ENCODE measurements around the gene STAB1. TPM values are rescaled to one million over a fixed set of nuclear protein-coding genes. Genes with fewer than 3 reads are reported as not detected.

STAB1 gene
- total and polyA plus RNA-seq, 2 experiments from 2014 or later = 0.90 to 1.9 TPM

DNA sequence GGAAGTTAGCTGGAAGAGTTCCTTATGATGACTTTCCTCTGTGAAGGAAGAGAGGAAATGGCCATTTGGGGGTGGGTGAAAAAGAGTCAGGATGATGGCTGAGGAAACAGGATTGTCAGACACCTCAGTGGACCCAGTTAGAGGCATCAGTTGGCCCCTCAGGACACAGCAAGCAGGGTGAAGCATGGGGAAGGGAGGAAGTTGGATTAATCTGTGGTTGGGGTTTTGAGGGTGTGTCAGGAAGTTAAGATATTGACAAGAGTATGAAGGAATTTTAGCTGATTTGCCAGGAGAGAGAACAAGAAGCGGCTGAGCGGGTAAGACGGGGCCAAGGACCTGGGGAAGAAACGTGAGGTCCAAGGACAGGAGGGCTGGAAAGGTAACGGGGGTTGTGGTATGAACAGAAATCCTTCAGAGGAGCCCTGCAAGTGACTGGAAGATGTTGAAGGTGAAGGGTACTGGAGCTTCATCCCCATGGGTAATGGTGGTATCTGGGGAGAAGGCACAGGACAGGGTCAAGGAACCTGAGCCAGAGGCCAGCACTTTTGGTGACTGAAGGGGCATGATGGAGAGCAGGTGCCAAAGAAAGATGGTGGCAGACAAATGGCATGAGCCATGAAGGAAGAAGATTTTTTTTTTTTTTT is 44.0 kb downstream of the STAB1 start (continued):
- TF ChIP-seq JUNB (IDR thresholded peaks at IDR 0.05; ENCODE audit: unreplicated experiment) = no peak
- TF ChIP-seq EZH2phosphoT487 (IDR thresholded peaks at IDR 0.05; ENCODE audit: unreplicated experiment) = no peak
- TF ChIP-seq, protein P1, sequence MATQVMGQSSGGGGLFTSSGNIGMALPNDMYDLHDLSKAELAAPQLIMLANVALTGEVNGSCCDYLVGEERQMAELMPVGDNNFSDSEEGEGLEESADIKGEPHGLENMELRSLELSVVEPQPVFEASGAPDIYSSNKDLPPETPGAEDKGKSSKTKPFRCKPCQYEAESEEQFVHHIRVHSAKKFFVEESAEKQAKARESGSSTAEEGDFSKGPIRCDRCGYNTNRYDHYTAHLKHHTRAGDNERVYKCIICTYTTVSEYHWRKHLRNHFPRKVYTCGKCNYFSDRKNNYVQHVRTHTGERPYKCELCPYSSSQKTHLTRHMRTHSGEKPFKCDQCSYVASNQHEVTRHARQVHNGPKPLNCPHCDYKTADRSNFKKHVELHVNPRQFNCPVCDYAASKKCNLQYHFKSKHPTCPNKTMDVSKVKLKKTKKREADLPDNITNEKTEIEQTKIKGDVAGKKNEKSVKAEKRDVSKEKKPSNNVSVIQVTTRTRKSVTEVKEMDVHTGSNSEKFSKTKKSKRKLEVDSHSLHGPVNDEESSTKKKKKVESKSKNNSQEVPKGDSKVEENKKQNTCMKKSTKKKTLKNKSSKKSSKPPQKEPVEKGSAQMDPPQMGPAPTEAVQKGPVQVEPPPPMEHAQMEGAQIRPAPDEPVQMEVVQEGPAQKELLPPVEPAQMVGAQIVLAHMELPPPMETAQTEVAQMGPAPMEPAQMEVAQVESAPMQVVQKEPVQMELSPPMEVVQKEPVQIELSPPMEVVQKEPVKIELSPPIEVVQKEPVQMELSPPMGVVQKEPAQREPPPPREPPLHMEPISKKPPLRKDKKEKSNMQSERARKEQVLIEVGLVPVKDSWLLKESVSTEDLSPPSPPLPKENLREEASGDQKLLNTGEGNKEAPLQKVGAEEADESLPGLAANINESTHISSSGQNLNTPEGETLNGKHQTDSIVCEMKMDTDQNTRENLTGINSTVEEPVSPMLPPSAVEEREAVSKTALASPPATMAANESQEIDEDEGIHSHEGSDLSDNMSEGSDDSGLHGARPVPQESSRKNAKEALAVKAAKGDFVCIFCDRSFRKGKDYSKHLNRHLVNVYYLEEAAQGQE (IDR thresholded peaks at IDR 0.05; ENCODE audit: unreplicated experiment) = no peak
- TF ChIP-seq, protein P2, sequence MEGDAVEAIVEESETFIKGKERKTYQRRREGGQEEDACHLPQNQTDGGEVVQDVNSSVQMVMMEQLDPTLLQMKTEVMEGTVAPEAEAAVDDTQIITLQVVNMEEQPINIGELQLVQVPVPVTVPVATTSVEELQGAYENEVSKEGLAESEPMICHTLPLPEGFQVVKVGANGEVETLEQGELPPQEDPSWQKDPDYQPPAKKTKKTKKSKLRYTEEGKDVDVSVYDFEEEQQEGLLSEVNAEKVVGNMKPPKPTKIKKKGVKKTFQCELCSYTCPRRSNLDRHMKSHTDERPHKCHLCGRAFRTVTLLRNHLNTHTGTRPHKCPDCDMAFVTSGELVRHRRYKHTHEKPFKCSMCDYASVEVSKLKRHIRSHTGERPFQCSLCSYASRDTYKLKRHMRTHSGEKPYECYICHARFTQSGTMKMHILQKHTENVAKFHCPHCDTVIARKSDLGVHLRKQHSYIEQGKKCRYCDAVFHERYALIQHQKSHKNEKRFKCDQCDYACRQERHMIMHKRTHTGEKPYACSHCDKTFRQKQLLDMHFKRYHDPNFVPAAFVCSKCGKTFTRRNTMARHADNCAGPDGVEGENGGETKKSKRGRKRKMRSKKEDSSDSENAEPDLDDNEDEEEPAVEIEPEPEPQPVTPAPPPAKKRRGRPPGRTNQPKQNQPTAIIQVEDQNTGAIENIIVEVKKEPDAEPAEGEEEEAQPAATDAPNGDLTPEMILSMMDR (conservative IDR thresholded peaks at IDR 0.05; ENCODE audit: low read depth in 2 of 2) = no peak
- TF ChIP-seq, protein P3, sequence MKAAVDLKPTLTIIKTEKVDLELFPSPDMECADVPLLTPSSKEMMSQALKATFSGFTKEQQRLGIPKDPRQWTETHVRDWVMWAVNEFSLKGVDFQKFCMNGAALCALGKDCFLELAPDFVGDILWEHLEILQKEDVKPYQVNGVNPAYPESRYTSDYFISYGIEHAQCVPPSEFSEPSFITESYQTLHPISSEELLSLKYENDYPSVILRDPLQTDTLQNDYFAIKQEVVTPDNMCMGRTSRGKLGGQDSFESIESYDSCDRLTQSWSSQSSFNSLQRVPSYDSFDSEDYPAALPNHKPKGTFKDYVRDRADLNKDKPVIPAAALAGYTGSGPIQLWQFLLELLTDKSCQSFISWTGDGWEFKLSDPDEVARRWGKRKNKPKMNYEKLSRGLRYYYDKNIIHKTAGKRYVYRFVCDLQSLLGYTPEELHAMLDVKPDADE (IDR thresholded peaks at IDR 0.05) = no peak

DNA sequence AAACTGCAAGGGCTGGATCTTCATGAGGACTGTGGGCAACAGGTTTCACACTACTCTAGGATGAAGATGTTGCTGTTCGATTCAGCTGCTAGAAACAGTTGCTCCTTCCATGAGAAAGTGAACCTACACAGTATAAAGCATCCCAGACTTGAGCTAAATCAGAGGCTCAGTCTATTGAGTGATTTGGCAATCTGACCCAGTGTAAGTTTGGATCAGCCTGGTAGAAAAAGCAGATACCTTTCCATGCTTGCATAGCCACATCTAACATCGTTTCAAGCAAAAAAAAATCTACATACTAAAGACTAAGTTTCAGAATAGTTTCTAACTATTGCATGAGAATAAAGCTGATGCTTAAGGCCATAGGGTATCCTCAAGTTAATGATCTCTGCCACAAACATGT is 45.9 kb downstream of the STAB1 start:
- peaks cover 34% of the 10 kb centered on the region for H3K79me2 ChIP-seq (replicated peaks; ENCODE audit: insufficient read depth)
- Mint-ChIP-seq H3K27me3 (ENCODE audit: insufficient read depth, low read depth, poor library complexity) (peaks cover 15% of the 10 kb centered on the region), H3K27ac (no peak overlapping the region), H3K4me3 (no peak overlapping the region), H3K9me3 (no peaks in the 10 kb centered on the region), H3K36me3 (ENCODE audit: low read depth) (peaks cover 28% of the 10 kb centered on the region), H3K4me1 (peaks cover 21% of the 10 kb centered on the region)
- TF ChIP-seq NANOG (IDR thresholded peaks at IDR 0.05; ENCODE audit: borderline replicate concordance) (no peak), EZH2 (IDR thresholded peaks at IDR 0.05; ENCODE audit: low read depth, unreplicated experiment) (no peak), ZNF331 (CRISPR knock-in tag; IDR thresholded peaks at IDR 0.05; ENCODE audit: low read depth) (no peak), STAT1 (IDR thresholded peaks at IDR 0.05; ENCODE audit: unreplicated experiment) (no peak), EZH2phosphoT487 (IDR thresholded peaks at IDR 0.05; ENCODE audit: unreplicated experiment) (no peak), CREB1 (CRISPR knock-in tag; IDR thresholded peaks at IDR 0.05; ENCODE audit: low read depth) (no peak), JUNB (IDR thresholded peaks at IDR 0.05; ENCODE audit: unreplicated experiment) (no peak)
- TF ChIP-seq, protein P2 (conservative IDR thresholded peaks at IDR 0.05; ENCODE audit: low read depth in 2 of 2) = no peak
- TF ChIP-seq, protein P1 (IDR thresholded peaks at IDR 0.05; ENCODE audit: unreplicated experiment) = no peak
- ATAC-seq = no peak
- peaks cover 54% of the 10 kb centered on the region for H4K20me1 ChIP-seq (replicated peaks; ENCODE audit: insufficient read depth)
- H3K27ac ChIP-seq (ENCODE audit: low read depth) = no peak overlapping the region
- H3F3A ChIP-seq (replicated peaks; ENCODE audit: low read depth) = no peaks in the 10 kb centered on the region; the same call in none of the 2 replicates
- H3K4me1 ChIP-seq (ENCODE audit: insufficient read depth) = peaks cover 20% of the 10 kb centered on the region
- H3K4me2 ChIP-seq = no peak overlapping the region
- no peaks in the 10 kb centered on the region for H3K9me2 ChIP-seq (ENCODE audit: insufficient read depth)
- H3K27me3 ChIP-seq (ENCODE audit: insufficient read depth) = no peaks in the 10 kb centered on the region
- H3K4me3 ChIP-seq = no peak overlapping the region
- no peak for DNase-seq (ENCODE audit: low spot score)
- H2AFZ ChIP-seq = no peak overlapping the region
- H3K36me3 ChIP-seq (ENCODE audit: insufficient read depth) = peaks cover 4% of the 10 kb centered on the region; the same call in 1 of the 2 replicates
